A673 (cell line): ENCODE data around the gene SV2C. TPM values are rescaled to one million over a fixed set of nuclear protein-coding genes. Genes with fewer than 3 reads are reported as not detected.

Source experiments
- BruUV-seq: library from RNA; stranded (reverse); fragments of 400-500 nt; replicated peaks from 2 replicates; lab custom pipeline; 2021; lab: Mats Ljungman, UMichigan
- CTCF ChIA-PET: fragments of 300-600 bp; sonication (Branson Sonifier 250); formaldehyde crosslinking; loops from one replicate; lab custom pipeline; 2022; ENCODE audit warnings: antibody characterized with exemption; lab: Charles Lee
- POLR2A ChIA-PET: fragments of 300-600 bp; sonication (Branson Sonifier 250); formaldehyde crosslinking; loops from one replicate; lab custom pipeline; 2022; ENCODE audit warnings: antibody characterized with exemption; ENCODE audit not compliant: low non-redundant PET; lab: Charles Lee
- DNase-seq: peaks from one replicate; pipeline ENCODE4 v3.0.0-alpha.2; 2015; ENCODE audit warnings: low spot score
- H3K27ac ChIP-seq: fragments of 200-600 bp; sonication (generic); 2 replicates; pipeline ENCODE4 v1.5.1; 2016; ENCODE audit warnings: mixed run types, low read depth, mild to moderate bottlenecking, mixed read lengths, antibody characterized with exemption, low read length; ENCODE audit not compliant: poor library complexity, severe bottlenecking
- H3K27me3 ChIP-seq: fragments of 200-600 bp; sonication (generic); replicated peaks from 2 replicates; pipeline ENCODE4 v1.6.1; 2017; ENCODE audit warnings: mixed run types, low read depth, mild to moderate bottlenecking, mixed read lengths, antibody characterized with exemption, low read length; ENCODE audit not compliant: insufficient read depth, poor library complexity
- H3K36me3 ChIP-seq: fragments of 200-600 bp; sonication (generic); 2 replicates; pipeline ENCODE4 v1.6.1; 2016; ENCODE audit warnings: mixed run types, mild to moderate bottlenecking, mixed read lengths, antibody characterized with exemption, low read length; ENCODE audit not compliant: insufficient read depth, poor library complexity, severe bottlenecking
- H3K4me1 ChIP-seq: fragments of 200-600 bp; sonication (generic); 2 replicates; pipeline ENCODE4 v1.6.1; 2017; ENCODE audit warnings: mixed run types, mild to moderate bottlenecking, mixed read lengths, antibody characterized with exemption, low read length; ENCODE audit not compliant: insufficient read depth, poor library complexity, severe bottlenecking
- H3K4me3 ChIP-seq: fragments of 200-600 bp; sonication (generic); 2 replicates; pipeline ENCODE4 v1.5.1; 2016; ENCODE audit warnings: low read depth, mixed run types, mild to moderate bottlenecking, mixed read lengths, low read length; ENCODE audit not compliant: poor library complexity, severe bottlenecking
- H3K9me3 ChIP-seq: fragments of 200-600 bp; sonication (generic); 2 replicates; pipeline ENCODE4 v1.6.1; 2016; ENCODE audit warnings: mixed run types, low read depth, mild to moderate bottlenecking, mixed read lengths, antibody characterized with exemption, low read length; ENCODE audit not compliant: poor library complexity, severe bottlenecking
- CTCF ChIP-seq: fragments of 300-800, 200-600 bp; sonication (generic); conservative IDR thresholded peaks from 2 replicates; pipeline ENCODE4 v1.5.1; 2017; ENCODE audit warnings: low read depth, mild to moderate bottlenecking, antibody characterized with exemption, low read length, moderate library complexity, mixed read lengths
- EZH2 ChIP-seq: fragments of 200-600 bp; sonication (generic); IDR thresholded peaks from 2 replicates; pipeline ENCODE4 v1.6.1; 2017; ENCODE audit warnings: borderline replicate concordance, low read depth, mild to moderate bottlenecking, mixed read lengths, antibody characterized with exemption, low read length; ENCODE audit not compliant: poor library complexity, severe bottlenecking
- intact Hi-C: fragments of 100-400 bp; cut with micrococcal nuclease; formaldehyde crosslinking; loops from one replicate; pipeline ENCODE4 v1.10.0; 2022; ENCODE audit not compliant: unreplicated experiment
- total RNA-seq: library from RNA; stranded (reverse); gene quantifications from 2 replicates; pipeline ENCODE4 v1.2.3, GENCODE V29; 2021

Gene SV2C
- total RNA-seq, 1 experiment from 2014 or later: 3.1 TPM

- no peak for DNase-seq
- Histone ChIP-seq H3K36me3 (no peaks in the 10 kb centered on the region), H3K27ac (no peak overlapping the region), H3K4me3 (no peak overlapping the region), H3K4me1 (peaks cover 5% of the 10 kb centered on the region), H3K27me3 (no peaks in the 10 kb centered on the region), H3K9me3 (no peaks in the 10 kb centered on the region)
- TF ChIP-seq EZH2: no peak
- TF ChIP-seq CTCF: no peak
- BruUV-seq: no TSS peak
- ChIA-PET CTCF (no interaction called here), POLR2A (no interaction called here)
- intact Hi-C loops: no loop called here
Observed at GRCh38 chr5:76342474-76342873, 259.3 kb downstream of the SV2C start.

- no peaks in the 10 kb centered on the region for H3K27me3 ChIP-seq
- ChIA-PET POLR2A (no interaction called here), CTCF (no interaction called here)
- no peak for DNase-seq
- H3K9me3 ChIP-seq: no peaks in the 10 kb centered on the region
- no TSS peak for BruUV-seq
- no peak for TF ChIP-seq EZH2
- TF ChIP-seq CTCF: no peak
- intact Hi-C loops: no loop called here
- H3K36me3 ChIP-seq: no peaks in the 10 kb centered on the region
- H3K27ac ChIP-seq: no peak overlapping the region
- no peak overlapping the region for H3K4me3 ChIP-seq
- H3K4me1 ChIP-seq: no peaks in the 10 kb centered on the region
Observed at GRCh38 chr5:76345582-76345981, 262.4 kb downstream of the SV2C start.

- BruUV-seq: no TSS peak
- no peak overlapping the region for H3K4me3 ChIP-seq
- no peaks in the 10 kb centered on the region for H3K27me3 ChIP-seq
- CTCF ChIA-PET: interaction anchor here (0.7 kb wide), 1 partner anchor 55 kb away, joined by 3 read pairs; no protein-coding TSS in a partner anchor
- H3K4me1 ChIP-seq: no peaks in the 10 kb centered on the region
- TF ChIP-seq CTCF (no peak), EZH2 (no peak)
- intact Hi-C loops: no loop called here
- no peaks in the 10 kb centered on the region for H3K36me3 ChIP-seq
- H3K27ac ChIP-seq: no peak overlapping the region
- no peaks in the 10 kb centered on the region for H3K9me3 ChIP-seq
- POLR2A ChIA-PET: no interaction called here
- no peak for DNase-seq
Observed at GRCh38 chr5:76351176-76351575, 268.0 kb downstream of the SV2C start.
